HAP-1 (cell line): Measurements from ENCODE around the gene STX1B.

Experiments
- DNase-seq, 2 experiments: peaks; one replicate each; pipeline ENCODE4 v3.0.0-alpha.2; 2016 to 2020; ENCODE audit warnings: low spot score in 2 of 2
- H3K27me3 ChIP-seq: fragments of 250-450 bp; sonication (Bioruptor Pico); 2 replicates; pipeline ENCODE4 v1.5.1; 2020; ENCODE audit warnings: low read depth, mild to moderate bottlenecking, moderate library complexity
- H3K36me3 ChIP-seq: fragments of 250-450 bp; sonication (Bioruptor Pico); replicated peaks from 2 replicates; pipeline ENCODE4 v1.5.1; 2020; ENCODE audit warnings: mild to moderate bottlenecking
- H3K4me1 ChIP-seq: fragments of 250-450 bp; sonication (Bioruptor Pico); 2 replicates; pipeline ENCODE4 v1.5.1; 2020; ENCODE audit warnings: mild to moderate bottlenecking
- H3K4me3 ChIP-seq: fragments of 250-450 bp; sonication (Bioruptor Pico); 2 replicates; pipeline ENCODE4 v1.5.1; 2020; ENCODE audit warnings: mild to moderate bottlenecking, moderate library complexity
- H3K9me3 ChIP-seq: fragments of 250-450 bp; sonication (Bioruptor Pico); 2 replicates; pipeline ENCODE4 v1.5.1; 2020; ENCODE audit warnings: mild to moderate bottlenecking, moderate library complexity
- in situ Hi-C: fragments of 300-500 bp; cut with MboI; formaldehyde crosslinking; loops from 3 replicates; pipeline ENCODE4 v1.14.3; 2020; ENCODE audit warnings: low sequenced_read_pairs, inconsistent platforms, mixed read lengths

Gene STX1B

DNA sequence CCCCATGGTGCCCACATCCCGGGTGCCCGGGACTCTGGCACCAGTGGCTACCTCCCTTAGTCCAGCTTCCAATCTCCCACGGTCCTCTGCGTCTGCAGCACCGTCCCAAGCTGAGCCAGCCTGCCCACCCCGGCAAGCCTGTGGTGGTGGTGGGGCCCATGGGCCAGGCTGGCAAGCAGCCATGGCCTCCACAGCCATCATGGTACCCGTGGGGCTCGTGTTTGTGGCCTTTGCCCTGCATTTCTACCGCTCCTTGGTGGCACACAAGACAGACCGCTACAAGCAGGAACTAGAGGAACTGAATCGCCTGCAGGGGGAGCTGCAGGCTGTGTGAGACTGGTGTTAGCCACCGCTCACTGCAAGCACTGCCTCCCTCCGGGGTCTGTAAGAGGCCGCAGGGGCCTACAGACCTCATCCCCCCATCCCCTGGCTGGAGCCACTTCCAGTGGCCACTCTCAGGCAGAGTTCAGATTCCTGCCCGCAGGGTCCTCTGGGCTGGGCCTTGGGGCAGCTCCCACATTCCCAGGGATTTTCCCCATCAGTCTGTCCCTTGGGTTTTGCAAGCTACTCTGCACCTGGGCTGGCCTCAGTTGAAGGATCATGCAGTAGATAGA lies 56.8 kb downstream of the STX1B start:
- Histone ChIP-seq H3K9me3 (no peaks in the 10 kb centered on the region), H3K4me3 (no peak overlapping the region), H3K4me1 (peaks cover 16% of the 10 kb centered on the region), H3K36me3 (no peaks in the 10 kb centered on the region; the same call in 1 of the 2 replicates), H3K27me3 (no peaks in the 10 kb centered on the region)
- DNase-seq: peak; percentile 75 to 89
- in situ Hi-C loops: loop anchor here (25.0 kb wide), 1 partner anchor 759 kb away; a partner anchor contains a TSS

DNA sequence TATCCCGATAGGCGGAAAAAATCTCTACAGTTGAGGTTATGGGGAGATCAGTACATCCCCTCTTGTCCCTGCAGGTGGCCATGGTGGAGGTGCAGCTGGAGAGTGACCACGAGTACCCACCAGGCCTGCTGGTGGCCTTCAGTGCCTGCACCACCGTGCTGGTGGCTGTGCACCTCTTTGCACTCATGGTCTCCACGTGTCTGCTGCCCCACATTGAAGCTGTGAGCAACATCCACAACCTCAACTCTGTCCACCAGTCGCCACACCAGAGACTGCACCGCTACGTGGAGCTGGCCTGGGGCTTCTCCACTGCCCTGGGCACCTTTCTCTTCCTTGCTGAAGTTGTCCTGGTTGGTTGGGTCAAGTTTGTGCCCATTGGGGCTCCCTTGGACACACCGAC lies 57.3 kb downstream of the STX1B start:
- H3K4me1 ChIP-seq: peaks cover 14% of the 10 kb centered on the region
- in situ Hi-C loops: loop anchor here (25.0 kb wide), 1 partner anchor 759 kb away; a partner anchor contains a TSS
- no peak for DNase-seq

GRCh38 chr16:30951750-30952149 lies 58.7 kb downstream of the STX1B start:
- DNase-seq: no peak
- Histone ChIP-seq H3K9me3 (no peaks in the 10 kb centered on the region), H3K4me1 (peaks cover 14% of the 10 kb centered on the region), H3K36me3 (peaks cover 4% of the 10 kb centered on the region), H3K27me3 (no peaks in the 10 kb centered on the region), H3K4me3 (no peak overlapping the region)
- in situ Hi-C loops: loop anchor here (25.0 kb wide), 1 partner anchor 761 kb away; a partner anchor contains a TSS

More for the DNA sequence above, 57.3 kb downstream of the STX1B start:
- H3K4me3 ChIP-seq: no peak overlapping the region
- H3K27me3 ChIP-seq: no peaks in the 10 kb centered on the region
- H3K9me3 ChIP-seq: no peaks in the 10 kb centered on the region
- H3K36me3 ChIP-seq: no peaks in the 10 kb centered on the region

GRCh38 chr16:30951193-30951592 lies 59.2 kb downstream of the STX1B start:
- peaks cover 14% of the 10 kb centered on the region for H3K4me1 ChIP-seq
- H3K36me3 ChIP-seq: peaks cover 4% of the 10 kb centered on the region
- H3K27me3 ChIP-seq: no peaks in the 10 kb centered on the region
- DNase-seq: no peak
- in situ Hi-C loops: loop anchor here (25.0 kb wide), 1 partner anchor 761 kb away; a partner anchor contains a TSS
- H3K4me3 ChIP-seq: no peak overlapping the region
- no peaks in the 10 kb centered on the region for H3K9me3 ChIP-seq

DNA sequence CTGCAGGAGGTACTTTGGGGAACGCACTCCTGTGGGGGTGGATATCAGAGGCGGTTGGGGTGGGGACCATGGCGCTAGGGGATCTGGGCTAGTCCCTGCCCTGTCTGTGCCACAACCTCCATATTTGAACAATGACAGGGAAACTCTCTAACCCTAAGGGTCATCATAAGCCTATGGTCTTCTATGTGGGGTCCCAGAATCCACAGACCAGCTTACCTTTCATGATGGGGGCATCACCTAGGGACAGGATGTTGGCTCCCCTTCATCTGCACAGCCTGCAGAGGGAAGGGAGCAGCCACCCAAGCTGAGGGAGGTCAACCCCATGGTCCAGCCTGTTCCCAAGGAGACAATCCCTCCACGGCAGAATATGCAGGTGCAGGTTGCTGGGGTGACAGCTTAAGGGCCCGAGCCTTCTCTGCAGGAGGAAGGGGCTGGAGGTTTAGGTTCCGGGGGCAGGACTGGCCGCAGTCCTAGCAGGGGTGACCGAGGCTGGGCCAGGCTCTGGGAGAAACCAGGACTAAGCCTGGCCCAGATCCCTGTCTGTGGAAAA lies 59.8 kb downstream of the STX1B start:
- Histone ChIP-seq H3K4me3 (no peak overlapping the region), H3K36me3 (peaks cover 4% of the 10 kb centered on the region), H3K4me1 (peaks cover 14% of the 10 kb centered on the region), H3K27me3 (no peaks in the 10 kb centered on the region), H3K9me3 (no peaks in the 10 kb centered on the region)
- no peak for DNase-seq
- in situ Hi-C loops: loop anchor here (25.0 kb wide), 1 partner anchor 762 kb away; a partner anchor contains a TSS

- Histone ChIP-seq H3K4me3 (peak overlapping the region; percentile 49), H3K36me3 (peaks cover 6% of the 10 kb centered on the region), H3K4me1 (peaks cover 14% of the 10 kb centered on the region), H3K27me3 (no peaks in the 10 kb centered on the region), H3K9me3 (no peaks in the 10 kb centered on the region)
- in situ Hi-C loops: loop anchor here (25.0 kb wide), 1 partner anchor 762 kb away; a partner anchor contains a TSS
- peak in 1 of 2 experiments; percentile 61 for DNase-seq
Measured at GRCh38 chr16:30949650-30950515, 60.6 kb downstream of the STX1B start.

- Histone ChIP-seq H3K27me3 (no peaks in the 10 kb centered on the region), H3K9me3 (no peaks in the 10 kb centered on the region), H3K4me1 (peaks cover 14% of the 10 kb centered on the region), H3K4me3 (peak within 1 kb of the TSS; percentile 49), H3K36me3 (peaks cover 13% of the 10 kb centered on the region)
- peak in 1 of 2 experiments; percentile 78 for DNase-seq
- in situ Hi-C loops: no loop called here
Measured at GRCh38 chr16:30948667-30949649, 61.5 kb downstream of the STX1B start, which contains the start of gene ORAI3. ORAI3 (plus strand) TSS chr16:30949068; CDS start chr16:30949290, 222 bp downstream.

DNA sequence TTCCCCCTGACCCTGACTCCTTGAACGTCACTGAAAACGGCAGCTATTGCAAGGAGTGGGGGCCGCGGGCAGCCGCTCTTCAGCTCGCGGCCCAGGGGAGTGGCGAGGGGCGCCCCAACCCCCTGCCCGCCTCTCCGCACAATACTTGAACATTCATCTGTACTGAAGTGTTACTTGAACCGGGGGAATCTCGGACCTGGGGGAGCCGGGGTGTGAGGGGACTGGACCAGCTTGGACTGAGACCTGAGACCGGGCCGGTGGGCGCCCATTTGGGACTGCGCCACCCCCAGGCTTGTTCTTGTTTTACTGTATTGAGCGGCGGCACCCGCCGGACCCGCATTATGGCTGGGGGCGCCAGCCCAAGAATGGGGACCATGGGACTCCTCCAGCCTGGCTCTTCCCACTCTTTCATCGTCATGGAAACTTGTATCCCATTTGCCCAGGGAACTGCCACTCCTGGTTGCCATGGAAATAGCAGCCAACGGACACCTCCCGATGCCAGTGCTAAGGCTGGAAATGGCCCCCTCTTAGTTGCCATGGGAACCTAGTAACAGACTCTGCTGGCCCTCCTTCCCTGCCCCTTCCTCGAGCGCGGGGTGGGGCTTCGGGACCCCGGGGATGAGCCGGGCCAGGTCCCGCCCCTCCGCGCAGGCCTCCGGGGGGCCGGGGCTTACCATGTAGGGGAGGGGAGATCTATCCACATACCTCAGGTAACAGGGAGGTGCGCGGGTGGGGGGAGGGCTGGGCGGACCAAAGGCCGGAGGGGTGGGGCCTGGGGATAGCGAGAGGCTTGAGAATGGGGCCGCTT lies 62.4 kb downstream of the STX1B start:
- Histone ChIP-seq H3K4me3 (peak overlapping the region; percentile 49), H3K4me1 (peaks cover 9% of the 10 kb centered on the region; the same call in 1 of the 2 replicates), H3K9me3 (no peaks in the 10 kb centered on the region), H3K36me3 (peaks cover 17% of the 10 kb centered on the region), H3K27me3 (no peaks in the 10 kb centered on the region)
- peak; percentile 81 to 94 for DNase-seq
- in situ Hi-C loops: no loop called here

DNA sequence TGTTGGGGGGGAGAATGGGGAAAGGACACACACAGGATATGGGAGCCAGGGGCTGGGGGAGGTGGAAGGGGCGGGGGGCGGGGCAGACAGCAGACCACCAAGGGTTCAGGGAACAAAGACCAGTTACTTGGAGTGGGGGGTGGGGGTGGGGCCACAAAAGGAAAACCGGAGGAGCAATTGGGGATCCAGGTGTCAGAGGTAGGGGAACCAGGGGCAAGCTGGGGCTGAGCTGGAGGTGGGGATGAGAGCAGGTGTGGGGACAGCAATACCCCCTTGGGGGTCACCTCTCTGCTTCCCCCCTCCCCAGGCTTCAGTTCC lies 62.9 kb downstream of the STX1B start:
- peaks cover 22% of the 10 kb centered on the region for H3K36me3 ChIP-seq
- no peak for DNase-seq
- H3K27me3 ChIP-seq: no peaks in the 10 kb centered on the region
- H3K4me3 ChIP-seq: no peak overlapping the region
- no peaks in the 10 kb centered on the region for H3K9me3 ChIP-seq
- in situ Hi-C loops: no loop called here
- H3K4me1 ChIP-seq: peaks cover 9% of the 10 kb centered on the region; the same call in 1 of the 2 replicates

- Histone ChIP-seq H3K36me3 (peaks cover 28% of the 10 kb centered on the region), H3K27me3 (no peaks in the 10 kb centered on the region), H3K4me1 (peaks cover 9% of the 10 kb centered on the region; the same call in 1 of the 2 replicates), H3K9me3 (no peaks in the 10 kb centered on the region), H3K4me3 (no peak overlapping the region)
- DNase-seq: no peak
- in situ Hi-C loops: no loop called here
Measured at GRCh38 chr16:30946671-30947540, 63.5 kb downstream of the STX1B start.

DNA sequence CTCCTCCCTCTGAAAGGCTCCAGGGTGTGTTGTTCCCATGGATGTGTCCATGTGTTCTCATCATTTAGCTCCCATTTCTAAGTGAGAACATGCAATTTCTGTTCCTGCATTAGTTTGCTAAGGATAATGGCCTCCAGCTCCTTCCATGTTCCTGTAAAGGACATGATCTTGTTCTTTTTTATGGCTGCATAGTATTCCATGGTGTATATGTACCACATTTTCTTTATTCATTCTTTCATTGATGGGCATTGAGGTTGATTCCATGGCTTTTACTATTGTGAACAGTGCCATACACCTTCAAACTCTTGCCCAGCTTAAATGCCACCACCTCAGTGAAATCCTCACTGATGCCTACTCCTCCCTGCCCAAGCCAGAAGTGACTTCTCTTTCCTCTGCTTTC lies 66.1 kb downstream of the STX1B start:
- Histone ChIP-seq H3K4me3 (no peak overlapping the region), H3K9me3 (no peaks in the 10 kb centered on the region), H3K4me1 (peaks cover 3% of the 10 kb centered on the region; the same call in 1 of the 2 replicates), H3K36me3 (peaks cover 40% of the 10 kb centered on the region), H3K27me3 (no peaks in the 10 kb centered on the region)
- no peak for DNase-seq
- in situ Hi-C loops: no loop called here
